ENCODE measurements around the gene PHETA1. TPM values are rescaled to one million over a fixed set of nuclear protein-coding genes. Genes with fewer than 3 reads are reported as not detected.

The PHETA1 gene
- total RNA-seq, 1 experiment from 2014 or later = 3.4 TPM

DNA sequence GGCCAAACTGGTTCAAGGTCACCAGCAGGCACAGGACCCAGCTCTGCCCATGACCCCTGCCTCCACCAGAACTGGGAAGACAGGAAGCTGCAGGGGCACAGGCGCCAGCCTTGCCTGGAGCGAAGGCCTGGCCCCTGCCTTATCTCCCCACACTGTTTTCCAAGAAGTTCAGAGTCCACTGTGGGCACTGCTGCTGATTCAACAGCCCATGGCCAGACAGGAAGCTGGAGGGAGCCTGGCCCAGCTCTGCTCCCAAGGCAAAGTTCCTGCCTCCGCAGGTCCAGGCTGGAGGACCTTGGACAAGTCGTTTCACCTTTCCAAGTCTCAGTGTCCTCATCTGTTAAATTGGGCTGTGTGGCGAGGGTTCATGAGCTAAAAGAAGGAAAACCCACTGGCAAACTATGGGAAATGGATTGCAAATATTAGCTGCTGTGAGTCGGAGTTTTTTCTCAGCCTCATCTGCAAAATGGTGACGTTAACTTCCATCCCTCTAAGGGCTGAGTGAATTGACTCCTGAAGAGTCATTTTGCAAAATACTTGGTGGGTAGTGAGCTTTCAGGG lies 1.2 kb downstream of the PHETA1 start:
- TF ChIP-seq CTCF (IDR thresholded peaks at IDR 0.05; ENCODE audit: unreplicated experiment) = no peak
- POLR2A ChIA-PET = interaction anchor here (0.6 to 2.6 kb wide), 4 partner anchors 29 to 624 kb away, joined by 3 to 16 read pairs (median 4); no protein-coding TSS in a partner anchor
- no peaks in the 10 kb centered on the region for H3K9me3 Mint-ChIP-seq (ENCODE audit: unreplicated experiment)
- CTCF ChIA-PET = interaction anchor here (0.6 to 1.8 kb wide), 7 partner anchors 9 to 84 kb away, joined by 3 to 7 read pairs (median 3); no protein-coding TSS in a partner anchor
- DNase-seq (ENCODE audit: unreplicated experiment) = no peak
- peak overlapping the region; percentile 80 for H3K4me3 Mint-ChIP-seq (ENCODE audit: unreplicated experiment)
- H3K27ac Mint-ChIP-seq (ENCODE audit: low read depth, unreplicated experiment) = no peak overlapping the region
- peaks cover 25% of the 10 kb centered on the region for H3K4me1 Mint-ChIP-seq (ENCODE audit: insufficient read depth, unreplicated experiment)
- intact Hi-C loops (cut with micrococcal nuclease) = no loop called here
- H3K36me3 Mint-ChIP-seq (ENCODE audit: insufficient read depth, unreplicated experiment) = no peaks in the 10 kb centered on the region
- TSS peak; percentile 51 for BruUV-seq (replicated peaks)
- H3K27me3 Mint-ChIP-seq (ENCODE audit: insufficient read depth, unreplicated experiment) = no peaks in the 10 kb centered on the region

DNA sequence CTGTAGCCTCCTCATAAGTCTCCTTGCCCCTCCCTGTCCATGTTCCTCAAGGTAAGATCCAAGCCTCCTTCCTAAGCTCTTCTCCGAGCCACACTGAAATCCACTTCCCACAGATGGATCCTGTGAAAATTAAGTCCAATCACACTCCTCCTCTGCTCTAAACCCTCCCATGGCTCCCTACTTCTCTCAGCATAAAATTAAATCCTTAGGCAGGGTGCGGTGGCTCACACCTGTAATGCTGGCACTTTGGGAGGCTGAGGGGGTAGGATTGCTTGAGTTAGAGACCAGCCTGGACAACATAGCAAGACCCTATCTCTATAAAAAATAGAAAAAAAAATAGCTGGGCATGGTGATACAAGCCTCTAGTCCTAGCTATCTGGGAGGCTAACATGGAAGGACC lies 2.3 kb downstream of the PHETA1 start:
- TF ChIP-seq CTCF (IDR thresholded peaks at IDR 0.05; ENCODE audit: unreplicated experiment) = no peak
- ChIA-PET POLR2A (no interaction called here), CTCF (interaction anchor here (1.3 kb wide), 1 partner anchor 473 kb away, joined by 5 read pairs; no protein-coding TSS in a partner anchor)
- H3K4me3 Mint-ChIP-seq (ENCODE audit: unreplicated experiment) = no peak overlapping the region
- intact Hi-C loops (cut with micrococcal nuclease) = no loop called here
- H3K36me3 Mint-ChIP-seq (ENCODE audit: insufficient read depth, unreplicated experiment) = no peaks in the 10 kb centered on the region
- H3K27ac Mint-ChIP-seq (ENCODE audit: low read depth, unreplicated experiment) = no peak overlapping the region
- no peaks in the 10 kb centered on the region for H3K27me3 Mint-ChIP-seq (ENCODE audit: insufficient read depth, unreplicated experiment)
- peaks cover 25% of the 10 kb centered on the region for H3K4me1 Mint-ChIP-seq (ENCODE audit: insufficient read depth, unreplicated experiment)
- no TSS peak for BruUV-seq (replicated peaks)
- H3K9me3 Mint-ChIP-seq (ENCODE audit: unreplicated experiment) = no peaks in the 10 kb centered on the region
- no peak for DNase-seq (ENCODE audit: unreplicated experiment)

- no peak for DNase-seq (ENCODE audit: unreplicated experiment)
- CTCF ChIA-PET = interaction anchor here (1.3 kb wide), 1 partner anchor 472 kb away, joined by 5 read pairs; no protein-coding TSS in a partner anchor
- Mint-ChIP-seq H3K27ac (ENCODE audit: low read depth, unreplicated experiment) (no peak overlapping the region), H3K36me3 (ENCODE audit: insufficient read depth, unreplicated experiment) (no peaks in the 10 kb centered on the region), H3K9me3 (ENCODE audit: unreplicated experiment) (no peaks in the 10 kb centered on the region), H3K4me3 (ENCODE audit: unreplicated experiment) (no peak overlapping the region), H3K27me3 (ENCODE audit: insufficient read depth, unreplicated experiment) (no peaks in the 10 kb centered on the region), H3K4me1 (ENCODE audit: insufficient read depth, unreplicated experiment) (peaks cover 25% of the 10 kb centered on the region)
- no TSS peak for BruUV-seq (replicated peaks)
- POLR2A ChIA-PET = no interaction called here
- intact Hi-C loops (cut with micrococcal nuclease) = no loop called here
- TF ChIP-seq CTCF (IDR thresholded peaks at IDR 0.05; ENCODE audit: unreplicated experiment) = no peak
Observed at GRCh38 chr12:111366075-111366474, 2.8 kb downstream of the PHETA1 start.

DNA sequence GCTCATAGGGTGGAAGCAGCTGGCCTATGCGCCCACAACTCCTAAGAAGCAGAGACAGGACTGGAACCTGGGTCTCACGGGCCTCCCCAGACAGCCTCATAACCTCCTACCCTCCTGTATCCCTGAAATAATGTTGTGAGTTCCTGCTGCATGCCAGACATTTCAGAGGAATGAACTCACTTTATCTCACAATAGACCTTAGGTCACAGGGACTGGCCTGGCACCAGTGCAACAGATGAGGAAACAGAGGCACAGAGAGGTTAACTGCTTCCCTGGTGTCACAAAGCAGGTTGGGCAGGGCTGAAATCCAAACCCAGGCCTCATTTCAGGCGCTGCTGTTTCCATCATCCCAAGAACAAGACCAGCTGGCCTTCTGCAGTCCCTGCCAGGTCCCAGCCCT lies 5.3 kb downstream of the PHETA1 start:
- no peak for TF ChIP-seq CTCF (IDR thresholded peaks at IDR 0.05; ENCODE audit: unreplicated experiment)
- no peaks in the 10 kb centered on the region for H3K27me3 Mint-ChIP-seq (ENCODE audit: insufficient read depth, unreplicated experiment)
- H3K36me3 Mint-ChIP-seq (ENCODE audit: insufficient read depth, unreplicated experiment) = peaks cover 4% of the 10 kb centered on the region
- intact Hi-C loops (cut with micrococcal nuclease) = no loop called here
- ChIA-PET CTCF (interaction anchor here (0.6 kb wide), 1 partner anchor 478 kb away, joined by 3 read pairs; no protein-coding TSS in a partner anchor), POLR2A (no interaction called here)
- BruUV-seq (replicated peaks) = no TSS peak
- H3K4me3 Mint-ChIP-seq (ENCODE audit: unreplicated experiment) = no peak overlapping the region
- H3K27ac Mint-ChIP-seq (ENCODE audit: low read depth, unreplicated experiment) = no peak overlapping the region
- peaks cover 16% of the 10 kb centered on the region for H3K4me1 Mint-ChIP-seq (ENCODE audit: insufficient read depth, unreplicated experiment)
- no peaks in the 10 kb centered on the region for H3K9me3 Mint-ChIP-seq (ENCODE audit: unreplicated experiment)
- no peak for DNase-seq (ENCODE audit: unreplicated experiment)
